OCI-LY1 (cell line): ENCODE measurements around the gene HSDL1.

Experiments used
- CTCF ChIP-seq: fragments of 200-600 bp; sonication (generic), shearing (Covaris generic); IDR thresholded peaks from 2 replicates; pipeline ENCODE4 v1.5.1; 2017; ENCODE audit warnings: mild to moderate bottlenecking, antibody characterized with exemption, low read length, moderate library complexity, mixed read lengths
- EZH2 ChIP-seq: fragments of 200-600 bp; sonication (generic), shearing (Covaris generic); IDR thresholded peaks from 2 replicates; pipeline ENCODE4 v1.8.0; 2017; ENCODE audit warnings: borderline replicate concordance, mixed run types, mild to moderate bottlenecking, antibody characterized with exemption, low read length, moderate library complexity, mixed read lengths

- TF ChIP-seq CTCF (no peak), EZH2 (no peak)
These were observed 57.4 kb downstream of the HSDL1 start for GRCh38 chr16:84087466-84088151.
